Activated CD8-positive, alpha-beta memory T cell treated with anti-CD3 and anti-CD28 coated beads, Interleukin-2, amount 50 U/mL, for 1 hour (primary cell): Measurements from ENCODE around the gene CLCN7.
"Not testable (repeated sequence)": the region's sequence is repeated elsewhere in the genome, so short reads cannot be mapped to it uniquely, and the experiment has no call there.

Source experiments
- DNase-seq: peaks from one replicate; pipeline ENCODE4 v3.0.0-alpha.2; 2020; ENCODE audit errors: extremely low read depth

The CLCN7 gene

GRCh38 chr16:1488054-1488601 lies 13.3 kb upstream of the CLCN7 start:
- no peak for DNase-seq

GRCh38 chr16:1487395-1488053 lies 12.7 kb upstream of the CLCN7 start:
- DNase-seq, result no peak

GRCh38 chr16:1486551-1487390 lies 11.9 kb upstream of the CLCN7 start:
- DNase-seq, result no peak

- DNase-seq, result no peak
These were observed 11.1 kb upstream of the CLCN7 start for GRCh38 chr16:1485847-1486496.

- no peak for DNase-seq
These were observed 7.3 kb upstream of the CLCN7 start for GRCh38 chr16:1481906-1482835.

- DNase-seq, result not testable (repeated sequence)
These were observed 4.1 kb upstream of the CLCN7 start for GRCh38 chr16:1478937-1479336.

- DNase-seq, result no peak
These were observed 2.2 kb upstream of the CLCN7 start for GRCh38 chr16:1477033-1477432.

GRCh38 chr16:1475552-1476114 lies 805 bp upstream of the CLCN7 start:
- DNase-seq, result no peak

- DNase-seq, result no peak
These were observed 589 bp downstream of the CLCN7 start for GRCh38 chr16:1474082-1474795.

GRCh38 chr16:1472974-1473373 lies 1.9 kb downstream of the CLCN7 start:
- no peak for DNase-seq

- no peak for DNase-seq
These were observed 3.1 kb downstream of the CLCN7 start for GRCh38 chr16:1471569-1472194.

- no peak for DNase-seq
These were observed 4.2 kb downstream of the CLCN7 start for GRCh38 chr16:1470481-1471251.

- no peak for DNase-seq
These were observed 5.1 kb downstream of the CLCN7 start for GRCh38 chr16:1469693-1470201.

GRCh38 chr16:1469141-1469540 lies 5.7 kb downstream of the CLCN7 start:
- not testable (repeated sequence) for DNase-seq

- DNase-seq, result no peak
These were observed 6.4 kb downstream of the CLCN7 start for GRCh38 chr16:1468426-1468810.

- DNase-seq, result no peak
These were observed 7.8 kb downstream of the CLCN7 start for GRCh38 chr16:1466968-1467521.

- DNase-seq, result no peak
These were observed 8.8 kb downstream of the CLCN7 start for GRCh38 chr16:1466054-1466453.

- no peak for DNase-seq
These were observed 9.3 kb downstream of the CLCN7 start for GRCh38 chr16:1465567-1465915.
